Mononuclear cell (primary cell): Measurements from ENCODE around the gene WDR62. TPM values are rescaled to one million over a fixed set of nuclear protein-coding genes. Genes with fewer than 3 reads are reported as not detected.
"Not testable (repeated sequence)": the region's sequence is repeated elsewhere in the genome, so short reads cannot be mapped to it uniquely, and the experiment has no call there.

ENCODE experiments used
- H3K27me3 ChIP-seq: 2 replicates; pipeline ENCODE4 v1.6.0; 2011; ENCODE audit warnings: low read length, control low read depth; ENCODE audit not compliant: insufficient read depth
- H3K4me1 ChIP-seq: 2 replicates; pipeline ENCODE4 v1.5.1; 2011; ENCODE audit warnings: mild to moderate bottlenecking, low read length, control low read depth; ENCODE audit not compliant: insufficient read depth
- H3K4me3 ChIP-seq: 2 replicates; pipeline ENCODE4 v1.5.1; 2011; ENCODE audit warnings: mild to moderate bottlenecking, low read length, moderate library complexity
- H3K9me3 ChIP-seq: 2 replicates; pipeline ENCODE4 v1.5.1; 2011; ENCODE audit warnings: low read depth, mild to moderate bottlenecking, control low read depth, low read length
- total RNA-seq: library from RNA; depleted of rRNA; stranded (reverse); fragments of >200 nt; gene quantifications from one replicate; pipeline ENCODE4 v1.2.3, GENCODE V29; 2012

The WDR62 gene
- total RNA-seq, 1 donor, result 1.4 TPM

- Histone ChIP-seq H3K4me1 (peaks cover 27% of the 10 kb centered on the region), H3K9me3 (no peaks in the 10 kb centered on the region), H3K27me3 (no peaks in the 10 kb centered on the region), H3K4me3 (no peak overlapping the region)
Observed at GRCh38 chr19:36125557-36125956, 70.9 kb downstream of the WDR62 start.

GRCh38 chr19:36128392-36128736, 73.7 kb downstream of the WDR62 start:
- Histone ChIP-seq H3K4me3 (peak overlapping the region; percentile 54), H3K4me1 (peaks cover 53% of the 10 kb centered on the region), H3K27me3 (no peaks in the 10 kb centered on the region), H3K9me3 (no peaks in the 10 kb centered on the region)

- not testable (repeated sequence) for H3K9me3 ChIP-seq, H3K4me3 ChIP-seq, H3K27me3 ChIP-seq
- H3K4me1 ChIP-seq, result peaks cover 53% of the 10 kb centered on the region
Observed at GRCh38 chr19:36131221-36131620, 76.5 kb downstream of the WDR62 start.

DNA sequence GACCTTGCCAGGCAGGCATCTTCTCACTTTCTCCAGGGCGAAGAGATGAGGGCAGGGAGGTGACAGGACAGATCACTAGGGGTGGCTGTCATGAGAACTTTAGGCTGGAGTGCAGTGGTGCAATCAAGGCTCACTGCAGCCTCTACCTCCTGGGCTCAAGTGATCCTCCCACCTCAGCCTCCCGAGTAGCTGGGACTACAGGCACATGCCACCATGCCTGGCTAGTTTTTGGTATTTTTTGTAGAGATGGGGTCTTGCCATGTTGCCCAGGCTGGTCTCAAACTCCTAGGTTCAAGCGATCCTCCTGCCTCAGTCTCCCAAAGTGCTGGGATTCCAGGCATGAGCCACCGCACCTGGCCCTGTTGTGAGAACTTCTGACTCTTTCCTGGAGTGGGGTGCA, 80.2 kb downstream of the WDR62 start:
- not testable (repeated sequence) for H3K4me3 ChIP-seq, H3K9me3 ChIP-seq, H3K27me3 ChIP-seq
- H3K4me1 ChIP-seq, result peaks cover 48% of the 10 kb centered on the region

DNA sequence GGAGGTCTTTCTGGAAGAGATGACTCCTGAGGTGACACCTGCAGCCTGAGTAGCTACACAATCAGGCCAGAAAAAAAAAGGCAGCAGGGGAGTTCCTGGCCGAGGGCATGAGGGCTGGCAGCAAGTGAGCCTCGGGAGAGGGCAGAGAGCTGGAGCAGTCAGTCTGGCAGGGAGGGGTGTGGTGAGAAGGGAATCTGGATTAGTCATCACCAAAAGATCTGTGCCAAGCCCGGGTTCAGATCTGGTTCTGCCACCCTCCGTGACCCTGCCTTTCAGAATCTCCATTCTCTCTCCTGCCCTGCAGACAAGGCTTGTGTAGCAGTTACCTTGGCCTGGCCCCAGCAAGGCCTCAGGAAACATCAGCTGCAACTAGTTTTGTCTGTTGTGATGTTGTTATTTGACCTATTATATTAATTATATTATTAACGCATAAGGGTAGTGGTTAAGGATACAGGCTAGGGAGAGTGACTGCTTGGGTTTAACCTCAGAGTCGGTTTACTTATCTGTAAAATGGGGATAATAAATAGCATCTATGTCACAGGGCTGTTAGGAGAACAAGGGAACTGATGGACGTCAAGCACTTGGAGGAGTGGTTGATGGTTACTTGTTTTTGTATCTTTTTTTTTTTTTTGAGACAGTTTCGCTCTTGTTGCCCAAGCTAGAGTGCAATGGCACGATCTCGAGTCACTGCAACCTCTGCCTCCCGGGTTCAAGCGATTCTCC, 82.4 kb downstream of the WDR62 start:
- Histone ChIP-seq H3K4me1 (peaks cover 35% of the 10 kb centered on the region), H3K4me3 (no peak overlapping the region), H3K9me3 (no peaks in the 10 kb centered on the region), H3K27me3 (no peaks in the 10 kb centered on the region)

DNA sequence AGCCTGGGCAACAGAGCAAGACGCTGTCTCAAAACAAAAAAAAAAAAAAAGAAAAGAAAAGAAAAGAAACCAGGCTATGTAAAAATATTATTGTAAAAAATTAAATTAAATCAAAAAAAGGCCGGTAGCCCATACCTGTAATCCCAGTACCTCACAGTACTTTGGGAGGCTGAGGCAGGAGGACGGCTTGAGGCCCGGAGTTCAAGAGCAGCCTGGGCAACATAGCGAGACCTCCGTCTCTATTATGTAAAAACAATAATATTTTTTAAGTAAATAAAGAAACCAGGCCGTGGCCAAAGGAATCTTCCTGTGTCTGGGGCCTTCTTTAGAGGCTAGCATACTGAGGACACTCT, 84.4 kb downstream of the WDR62 start:
- H3K27me3 ChIP-seq, result no peaks in the 10 kb centered on the region
- peak overlapping the region; percentile 96 for H3K4me3 ChIP-seq
- no peaks in the 10 kb centered on the region for H3K9me3 ChIP-seq
- H3K4me1 ChIP-seq, result peaks cover 24% of the 10 kb centered on the region

GRCh38 chr19:36139473-36140303, 85.0 kb downstream of the WDR62 start, which contains the start of gene CAPNS1:
CAPNS1 (plus strand) TSS chr19:36140066; CDS start chr19:36141012, 946 bp downstream.
- Histone ChIP-seq H3K27me3 (no peaks in the 10 kb centered on the region), H3K4me1 (peaks cover 24% of the 10 kb centered on the region), H3K4me3 (peak within 1 kb of the TSS; percentile 96), H3K9me3 (no peaks in the 10 kb centered on the region)

- H3K27me3 ChIP-seq, result no peaks in the 10 kb centered on the region
- peaks cover 24% of the 10 kb centered on the region for H3K4me1 ChIP-seq
- H3K9me3 ChIP-seq, result no peaks in the 10 kb centered on the region
- H3K4me3 ChIP-seq, result peak overlapping the region; percentile 96
Observed at GRCh38 chr19:36140304-36141038, 85.8 kb downstream of the WDR62 start.

- H3K27me3 ChIP-seq, result no peaks in the 10 kb centered on the region
- no peaks in the 10 kb centered on the region for H3K9me3 ChIP-seq
- peak overlapping the region; percentile 96 for H3K4me3 ChIP-seq
- peaks cover 24% of the 10 kb centered on the region for H3K4me1 ChIP-seq
Observed at GRCh38 chr19:36141039-36141927, 86.6 kb downstream of the WDR62 start.

- no peaks in the 10 kb centered on the region for H3K9me3 ChIP-seq
- peaks cover 20% of the 10 kb centered on the region for H3K4me1 ChIP-seq
- H3K27me3 ChIP-seq, result no peaks in the 10 kb centered on the region
- no peak overlapping the region for H3K4me3 ChIP-seq
Observed at GRCh38 chr19:36142046-36142445, 87.3 kb downstream of the WDR62 start.

GRCh38 chr19:36142496-36142895, 87.8 kb downstream of the WDR62 start:
- H3K4me1 ChIP-seq, result peaks cover 16% of the 10 kb centered on the region
- no peak overlapping the region for H3K4me3 ChIP-seq
- H3K27me3 ChIP-seq, result no peaks in the 10 kb centered on the region
- no peaks in the 10 kb centered on the region for H3K9me3 ChIP-seq

DNA sequence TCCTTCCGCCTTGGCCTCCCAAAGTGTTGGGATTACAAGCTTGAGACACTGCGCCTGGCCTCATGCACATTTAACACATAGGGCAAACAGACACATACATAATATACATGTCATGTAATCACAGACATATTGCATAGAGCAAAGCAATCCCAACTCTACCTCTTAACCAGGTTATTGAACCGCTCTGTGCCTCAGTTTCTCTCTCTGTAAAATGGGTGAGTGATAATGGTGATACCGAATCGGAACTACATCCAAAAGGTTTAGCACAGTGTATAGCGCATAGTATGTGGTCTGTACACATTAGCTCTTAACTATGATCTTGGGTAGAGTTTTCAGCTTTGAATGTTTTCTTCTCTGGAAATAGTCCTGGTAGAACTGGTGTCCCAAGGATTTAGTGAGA, 89.9 kb downstream of the WDR62 start:
- H3K9me3 ChIP-seq, result no peaks in the 10 kb centered on the region
- H3K27me3 ChIP-seq, result no peaks in the 10 kb centered on the region
- peaks cover 9% of the 10 kb centered on the region for H3K4me1 ChIP-seq
- no peak overlapping the region for H3K4me3 ChIP-seq

DNA sequence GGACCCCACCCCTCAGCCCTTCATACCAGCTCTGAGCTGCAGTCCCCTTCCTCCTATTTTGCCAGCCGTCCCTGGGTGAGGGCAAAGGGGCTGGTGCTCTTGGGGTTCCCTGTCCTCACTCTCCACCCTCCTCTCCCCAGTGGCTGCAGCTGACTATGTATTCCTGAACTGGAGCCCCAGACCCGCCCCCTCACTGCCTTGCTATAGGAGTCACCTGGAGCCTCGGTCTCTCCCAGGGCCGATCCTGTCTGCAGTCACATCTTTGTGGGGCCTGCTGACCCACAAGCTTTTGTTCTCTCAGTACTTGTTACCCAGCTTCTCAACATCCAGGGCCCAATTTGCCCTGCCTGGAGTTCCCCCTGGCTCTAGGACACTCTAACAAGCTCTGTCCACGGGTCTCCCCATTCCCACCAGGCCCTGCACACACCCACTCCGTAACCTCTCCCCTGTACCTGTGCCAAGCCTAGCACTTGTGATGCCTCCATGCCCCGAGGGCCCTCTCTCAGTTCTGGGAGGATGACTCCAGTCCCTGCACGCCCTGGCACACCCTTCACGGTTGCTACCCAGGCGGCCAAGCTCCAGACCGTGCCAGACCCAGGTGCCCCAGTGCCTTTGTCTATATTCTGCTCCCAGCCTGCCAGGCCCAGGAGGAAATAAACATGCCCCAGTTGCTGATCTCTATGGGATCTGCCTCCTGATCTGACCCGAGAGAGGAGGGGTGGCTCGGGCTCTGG, 95.1 kb downstream of the WDR62 start:
- H3K4me1 ChIP-seq, result no peaks in the 10 kb centered on the region
- no peaks in the 10 kb centered on the region for H3K9me3 ChIP-seq
- no peaks in the 10 kb centered on the region for H3K27me3 ChIP-seq
- H3K4me3 ChIP-seq, result no peak overlapping the region

- Histone ChIP-seq H3K4me1 (no peaks in the 10 kb centered on the region), H3K27me3 (no peaks in the 10 kb centered on the region), H3K9me3 (no peaks in the 10 kb centered on the region), H3K4me3 (no peak overlapping the region)
Observed at GRCh38 chr19:36150586-36150985, 95.9 kb downstream of the WDR62 start.
